MCF 10A (cell line): ENCODE data around the gene ZNF223. TPM values are rescaled to one million over a fixed set of nuclear protein-coding genes. Genes with fewer than 3 reads are reported as not detected.

Source experiments
- BruUV-seq: library from RNA; stranded (reverse); fragments of 400-500 nt; replicated peaks from 2 replicates; lab custom pipeline; 2021; lab: Mats Ljungman, UMichigan
- CTCF ChIA-PET: fragments of 300-600 bp; sonication (Branson Sonifier 250); formaldehyde crosslinking; extraction: SDS; loops from one replicate; lab custom pipeline; 2021; ENCODE audit warnings: antibody characterized with exemption, inconsistent platforms; lab: Yijun Ruan, JAX
- POLR2A ChIA-PET: fragments of 300-600, 350-650 bp; sonication (Branson Sonifier 250); formaldehyde crosslinking; extraction: SDS; loops from one replicate; lab custom pipeline; 2020; ENCODE audit warnings: antibody characterized with exemption, inconsistent platforms; lab: Yijun Ruan, JAX
- DNase-seq: peaks from one replicate; pipeline ENCODE4 v3.0.0-alpha.2; 2018; ENCODE audit not compliant: unreplicated experiment
- H3K27ac Mint-ChIP-seq: one replicate; pipeline ENCODE4 v1.8.0; 2022; ENCODE audit warnings: mild to moderate bottlenecking, low read depth, mixed read lengths; ENCODE audit not compliant: unreplicated experiment
- H3K27me3 Mint-ChIP-seq: one replicate; pipeline ENCODE4 v1.8.0; 2022; ENCODE audit warnings: mixed read lengths; ENCODE audit not compliant: insufficient read depth, unreplicated experiment
- H3K36me3 Mint-ChIP-seq: one replicate; pipeline ENCODE4 v1.8.0; 2022; ENCODE audit warnings: mild to moderate bottlenecking, moderate library complexity, mixed read lengths; ENCODE audit not compliant: insufficient read depth, unreplicated experiment
- H3K4me1 Mint-ChIP-seq: one replicate; pipeline ENCODE4 v1.8.0; 2022; ENCODE audit warnings: mixed read lengths; ENCODE audit not compliant: insufficient read depth, unreplicated experiment
- H3K4me3 Mint-ChIP-seq: one replicate; pipeline ENCODE4 v1.8.0; 2022; ENCODE audit warnings: mild to moderate bottlenecking, moderate library complexity, mixed read lengths; ENCODE audit not compliant: unreplicated experiment
- H3K9me3 Mint-ChIP-seq: one replicate; pipeline ENCODE4 v1.8.0; 2022; ENCODE audit warnings: mixed read lengths; ENCODE audit not compliant: unreplicated experiment
- CTCF ChIP-seq: fragments of 200-600 bp; IDR thresholded peaks from one replicate; pipeline ENCODE4 v1.8.0; 2022; ENCODE audit warnings: antibody characterized with exemption, mild to moderate bottlenecking; ENCODE audit not compliant: unreplicated experiment
- intact Hi-C: fragments of 100-400 bp; cut with micrococcal nuclease; formaldehyde crosslinking; loops from 2 replicates; pipeline ENCODE4 v1.14.1; 2022
- total RNA-seq: library from RNA; stranded (reverse); gene quantifications from 2 replicates; pipeline ENCODE4 v1.2.3, GENCODE V29; 2022

Gene ZNF223
- total RNA-seq, 1 experiment from 2014 or later: 0.56 TPM

- Mint-ChIP-seq H3K4me1 (peaks cover 4% of the 10 kb centered on the region), H3K4me3 (no peak overlapping the region), H3K36me3 (peaks cover 41% of the 10 kb centered on the region), H3K9me3 (peaks cover 27% of the 10 kb centered on the region), H3K27ac (no peak overlapping the region), H3K27me3 (no peaks in the 10 kb centered on the region)
- ChIA-PET POLR2A (interaction anchor here (0.6 to 5.4 kb wide), 2 partner anchors 14 to 295 kb away, joined by 3 to 42 read pairs; partner anchors contain the start of gene ZNF224), CTCF (no interaction called here)
- DNase-seq: no peak
- intact Hi-C loops: no loop called here
- TF ChIP-seq CTCF: no peak
- BruUV-seq: no TSS peak
These were observed 57.6 kb downstream of the ZNF223 start for GRCh38 chr19:44109458-44109857.

- intact Hi-C loops: loop anchor here (5.0 kb wide), 1 partner anchor 100 kb away; the partner anchor contains the start of gene ZNF227
- Mint-ChIP-seq H3K36me3 (peaks cover 27% of the 10 kb centered on the region), H3K27me3 (no peaks in the 10 kb centered on the region), H3K4me1 (peaks cover 6% of the 10 kb centered on the region), H3K27ac (no peak overlapping the region), H3K9me3 (peaks cover 20% of the 10 kb centered on the region), H3K4me3 (peak overlapping the region; percentile 86)
- ChIA-PET POLR2A (interaction anchor here (0.7 to 5.4 kb wide), 5 partner anchors 17 to 177 kb away, joined by 3 to 42 read pairs (median 6); partner anchors contain the start of genes ZNF224, ZNF226, ZNF284 and ZNF45), CTCF (interaction anchor here (0.6 kb wide), 1 partner anchor 284 kb away, joined by 3 read pairs; no protein-coding TSS in a partner anchor)
- BruUV-seq: no TSS peak
- DNase-seq: no peak
- no peak for TF ChIP-seq CTCF
These were observed 60.2 kb downstream of the ZNF223 start for GRCh38 chr19:44111910-44112463.

GRCh38 chr19:44112802-44113137 is 60.9 kb downstream of the ZNF223 start:
- no peak for DNase-seq
- ChIA-PET POLR2A (interaction anchor here (0.6 to 5.4 kb wide), 15 partner anchors 18 to 425 kb away, joined by 3 to 42 read pairs (median 5); partner anchors contain the start of genes ZNF180, ZNF224, ZNF226 and ZNF227), CTCF (no interaction called here)
- peak overlapping the region; percentile 86 for H3K4me3 Mint-ChIP-seq
- H3K36me3 Mint-ChIP-seq: peaks cover 25% of the 10 kb centered on the region
- H3K9me3 Mint-ChIP-seq: peaks cover 13% of the 10 kb centered on the region
- H3K27me3 Mint-ChIP-seq: no peaks in the 10 kb centered on the region
- peak overlapping the region; percentile 57 for H3K27ac Mint-ChIP-seq
- no TSS peak for BruUV-seq
- no peak for TF ChIP-seq CTCF
- H3K4me1 Mint-ChIP-seq: peaks cover 6% of the 10 kb centered on the region
- intact Hi-C loops: loop anchor here (1.0 to 5.0 kb wide), 4 partner anchors 18 to 192 kb away; partner anchors contain the start of genes ZNF224, ZNF227 and ZNF230

- peaks cover 8% of the 10 kb centered on the region for H3K9me3 Mint-ChIP-seq
- POLR2A ChIA-PET: interaction anchor here (0.6 to 5.4 kb wide), 20 partner anchors 14 to 424 kb away, joined by 3 to 42 read pairs (median 4); partner anchors contain the start of genes ZNF180, ZNF221, ZNF224 and ZNF226
- H3K4me1 Mint-ChIP-seq: peaks cover 6% of the 10 kb centered on the region
- H3K27ac Mint-ChIP-seq: peak within 1 kb of the TSS; percentile 57
- peak within 1 kb of the TSS; percentile 86 for H3K4me3 Mint-ChIP-seq
- BruUV-seq: no TSS peak
- intact Hi-C loops: loop anchor here (1.0 to 5.0 kb wide), 4 partner anchors 19 to 191 kb away; partner anchors contain the start of genes ZNF224, ZNF227 and ZNF230
- CTCF ChIA-PET: no interaction called here
- no peaks in the 10 kb centered on the region for H3K27me3 Mint-ChIP-seq
- DNase-seq: peak; percentile 99
- H3K36me3 Mint-ChIP-seq: peaks cover 23% of the 10 kb centered on the region
- TF ChIP-seq CTCF: no peak
These were observed 61.4 kb downstream of the ZNF223 start, which contains the start of gene ZNF225 for GRCh38 chr19:44113138-44113783. Gene ZNF225, plus strand, starts transcription at chr19:44113399. Its CDS starts 2,429 bp downstream, at chr19:44115828.
